BJ (cell line): Measurements from ENCODE around the gene FAM227A. TPM values are rescaled to one million over a fixed set of nuclear protein-coding genes. Genes with fewer than 3 reads are reported as not detected.
"Not testable (repeated sequence)": the region's sequence is repeated elsewhere in the genome, so short reads cannot be mapped to it uniquely, and the experiment has no call there.

ENCODE experiments used
- CTCF ChIA-PET: fragments of 350-600 bp; formaldehyde crosslinking; extraction: SDS; loops from one replicate; lab custom pipeline; 2021; ENCODE audit warnings: antibody characterized with exemption, inconsistent platforms; lab: Yijun Ruan, JAX
- POLR2A ChIA-PET: fragments of 300-600 bp; sonication (Branson Sonifier 250); formaldehyde crosslinking; extraction: SDS; loops from one replicate; lab custom pipeline; 2021; ENCODE audit warnings: antibody characterized with exemption; lab: Charles Lee
- DNase-seq: peaks from one replicate; pipeline ENCODE4 v3.0.0-alpha.2; 2011; ENCODE audit warnings: low read depth
- H3K27me3 ChIP-seq: 2 replicates; pipeline ENCODE4 v1.6.0; 2011; ENCODE audit warnings: low read length; ENCODE audit not compliant: control insufficient read depth, insufficient read depth
- H3K36me3 ChIP-seq: 2 replicates; pipeline ENCODE4 v1.5.1; 2011; ENCODE audit warnings: low read length; ENCODE audit not compliant: control insufficient read depth, insufficient read depth
- H3K4me3 ChIP-seq: 2 replicates; pipeline ENCODE4 v1.5.1; 2011; ENCODE audit warnings: low read depth, mild to moderate bottlenecking, control low read depth, low read length
- polyA plus RNA-seq: library from polyadenylated mRNA; depleted of rRNA; stranded (reverse); fragments of >200 nt; gene quantifications from 2 replicates; pipeline ENCODE4 v1.2.3, GENCODE V29; 2011
- TF ChIP-seq, protein P1 (sequence below): IDR thresholded peaks from 2 replicates; pipeline ENCODE4 v1.5.1; 2011; ENCODE audit warnings: low read depth, mild to moderate bottlenecking, control low read depth, inconsistent platforms, low read length, moderate library complexity; ENCODE audit not compliant: insufficient read depth

FAM227A gene
- polyA plus RNA-seq, 1 experiment, result 1.0 TPM

DNA sequence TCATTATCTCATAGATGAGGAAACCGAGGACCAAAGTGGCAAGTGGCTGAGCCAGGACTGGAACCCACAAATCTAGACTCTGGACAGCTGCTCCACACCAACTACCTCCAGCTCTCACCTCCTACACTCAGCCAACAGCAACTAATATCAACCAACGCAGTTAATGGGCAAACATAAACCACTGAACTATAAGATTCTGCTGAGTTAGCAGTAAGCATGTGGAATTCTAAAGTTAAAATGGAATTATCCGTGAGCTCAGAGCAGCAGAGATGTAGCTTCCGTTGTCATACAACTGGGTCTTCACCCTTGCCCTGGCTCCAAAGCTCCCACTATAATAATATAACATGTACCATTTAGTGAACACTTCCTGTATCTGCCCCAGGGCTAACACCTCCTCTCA lies 27.1 kb downstream of the FAM227A start:
- Histone ChIP-seq H3K4me3 (no peak overlapping the region), H3K36me3 (no peaks in the 10 kb centered on the region), H3K27me3 (no peaks in the 10 kb centered on the region)
- POLR2A ChIA-PET, result no interaction called here
- no peak for DNase-seq
- TF ChIP-seq, protein P1, sequence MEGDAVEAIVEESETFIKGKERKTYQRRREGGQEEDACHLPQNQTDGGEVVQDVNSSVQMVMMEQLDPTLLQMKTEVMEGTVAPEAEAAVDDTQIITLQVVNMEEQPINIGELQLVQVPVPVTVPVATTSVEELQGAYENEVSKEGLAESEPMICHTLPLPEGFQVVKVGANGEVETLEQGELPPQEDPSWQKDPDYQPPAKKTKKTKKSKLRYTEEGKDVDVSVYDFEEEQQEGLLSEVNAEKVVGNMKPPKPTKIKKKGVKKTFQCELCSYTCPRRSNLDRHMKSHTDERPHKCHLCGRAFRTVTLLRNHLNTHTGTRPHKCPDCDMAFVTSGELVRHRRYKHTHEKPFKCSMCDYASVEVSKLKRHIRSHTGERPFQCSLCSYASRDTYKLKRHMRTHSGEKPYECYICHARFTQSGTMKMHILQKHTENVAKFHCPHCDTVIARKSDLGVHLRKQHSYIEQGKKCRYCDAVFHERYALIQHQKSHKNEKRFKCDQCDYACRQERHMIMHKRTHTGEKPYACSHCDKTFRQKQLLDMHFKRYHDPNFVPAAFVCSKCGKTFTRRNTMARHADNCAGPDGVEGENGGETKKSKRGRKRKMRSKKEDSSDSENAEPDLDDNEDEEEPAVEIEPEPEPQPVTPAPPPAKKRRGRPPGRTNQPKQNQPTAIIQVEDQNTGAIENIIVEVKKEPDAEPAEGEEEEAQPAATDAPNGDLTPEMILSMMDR, result no peak
- CTCF ChIA-PET, result no interaction called here

DNA sequence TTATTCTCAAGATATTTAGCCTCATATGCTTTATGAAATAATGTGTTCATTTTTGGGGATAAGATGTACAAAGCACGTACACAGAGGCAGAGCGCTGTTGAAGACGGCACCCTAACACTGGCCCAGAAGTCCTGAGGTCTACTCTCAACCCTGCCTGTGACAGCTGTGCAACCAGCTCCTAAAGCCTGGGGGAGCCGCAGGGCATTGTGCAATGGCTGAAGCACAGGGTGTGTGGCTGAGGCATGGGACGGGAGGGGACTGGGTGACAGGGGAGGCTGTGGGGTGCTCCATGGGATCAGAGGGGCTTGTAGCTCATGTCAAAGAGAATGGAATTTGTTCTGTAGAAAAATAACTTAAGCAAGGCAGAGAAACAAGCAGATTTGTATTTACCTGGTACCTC lies 27.7 kb downstream of the FAM227A start:
- ChIA-PET POLR2A (no interaction called here), CTCF (no interaction called here)
- Histone ChIP-seq H3K27me3 (no peaks in the 10 kb centered on the region), H3K36me3 (no peaks in the 10 kb centered on the region), H3K4me3 (no peak overlapping the region)
- TF ChIP-seq, protein P1, result no peak
- no peak for DNase-seq

DNA sequence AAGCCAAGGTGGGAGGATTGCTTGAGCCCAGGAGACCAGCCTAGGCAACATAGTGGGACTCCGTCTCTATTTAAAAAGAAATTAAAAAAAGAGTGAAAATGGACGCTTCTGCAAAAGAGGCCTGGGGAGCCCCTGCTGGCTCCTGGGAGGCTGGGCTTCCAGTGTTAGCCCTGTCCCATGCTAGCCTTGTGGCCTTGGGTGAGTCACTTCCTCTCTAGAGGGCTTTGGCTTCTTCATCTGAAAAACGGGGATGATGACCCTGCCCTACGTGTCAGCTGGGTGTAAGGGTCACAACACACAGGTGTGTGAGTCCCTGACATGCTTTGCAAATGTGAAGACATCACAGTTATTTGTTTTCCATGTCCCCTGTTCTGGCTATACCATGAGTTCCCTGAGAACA lies 32.8 kb downstream of the FAM227A start:
- POLR2A ChIA-PET, result no interaction called here

DNA sequence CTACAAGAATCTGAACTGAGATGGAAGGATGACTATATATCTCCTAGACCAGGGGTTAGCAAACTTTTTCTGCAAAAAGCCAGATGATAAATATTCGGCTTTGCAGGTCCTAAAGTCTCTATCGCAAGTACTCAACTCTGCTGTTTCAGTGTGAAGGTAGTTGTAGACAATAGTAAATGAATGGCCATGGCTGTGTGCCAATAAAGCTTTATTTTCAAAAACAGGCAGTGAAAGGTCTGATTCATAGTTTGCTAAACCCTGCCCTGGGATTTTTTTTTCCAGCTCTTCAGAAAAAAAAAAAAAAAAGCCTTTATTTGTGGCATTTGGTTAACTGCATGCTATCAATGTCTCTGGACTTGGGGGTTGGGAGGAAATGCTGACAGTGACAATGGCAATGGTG lies 37.5 kb downstream of the FAM227A start:
- TF ChIP-seq, protein P1, result no peak
- ChIA-PET CTCF (no interaction called here), POLR2A (no interaction called here)
- Histone ChIP-seq H3K27me3 (no peaks in the 10 kb centered on the region), H3K36me3 (no peaks in the 10 kb centered on the region), H3K4me3 (no peak overlapping the region)
- no peak for DNase-seq

More for the DNA sequence above, 32.8 kb downstream of the FAM227A start:
- TF ChIP-seq, protein P1, result no peak
- Histone ChIP-seq H3K36me3 (no peaks in the 10 kb centered on the region), H3K27me3 (no peaks in the 10 kb centered on the region), H3K4me3 (no peak overlapping the region)
- no peak for DNase-seq
- CTCF ChIA-PET, result interaction anchor here (0.8 to 1.1 kb wide), 2 partner anchors 15 to 33 kb away, joined by 3 read pairs; no protein-coding TSS in a partner anchor

DNA sequence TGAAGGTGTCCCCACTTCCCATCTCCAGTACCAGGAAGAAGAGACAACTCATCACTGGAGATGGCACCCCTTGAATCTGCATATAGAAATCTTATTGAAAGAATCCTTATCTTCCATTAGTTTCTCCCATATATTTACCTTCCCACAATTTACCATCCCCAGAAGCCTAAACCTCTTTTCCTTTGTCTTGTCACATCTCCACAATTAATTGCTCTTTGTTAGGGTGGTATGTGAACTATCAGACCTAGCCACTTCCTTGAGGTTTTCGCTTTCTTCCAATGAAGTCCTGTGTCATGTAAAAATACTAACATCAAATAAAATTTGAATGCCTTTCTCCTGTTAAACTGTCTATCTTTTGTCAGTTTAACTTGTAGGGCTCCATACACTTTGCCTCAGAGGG lies 37.9 kb downstream of the FAM227A start:
- H3K36me3 ChIP-seq, result no peaks in the 10 kb centered on the region
- POLR2A ChIA-PET, result no interaction called here
- H3K4me3 ChIP-seq, result no peak overlapping the region
- CTCF ChIA-PET, result no interaction called here
- no peak for DNase-seq
- TF ChIP-seq, protein P1, result no peak
- H3K27me3 ChIP-seq, result no peaks in the 10 kb centered on the region

DNA sequence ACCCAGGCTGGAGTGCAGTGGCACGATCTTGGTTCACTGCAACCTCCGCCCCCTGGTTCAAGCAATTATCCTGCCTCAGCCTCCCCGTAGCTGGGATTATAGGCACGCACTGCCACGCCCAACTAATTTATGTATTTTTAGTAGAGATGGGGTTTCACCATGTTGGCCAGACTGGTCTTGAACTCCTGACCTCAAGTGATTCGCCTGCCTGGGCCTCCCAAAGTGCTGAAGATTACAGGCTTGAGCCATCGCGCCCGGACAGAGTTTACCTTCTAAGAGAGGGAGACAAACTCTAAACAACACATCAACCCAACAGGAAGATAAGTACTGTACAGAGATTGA lies 41.2 kb downstream of the FAM227A start:
- H3K4me3 ChIP-seq, DNase-seq, CTCF ChIA-PET, H3K27me3 ChIP-seq, H3K36me3 ChIP-seq, POLR2A ChIA-PET: not testable (repeated sequence)
